Aorta (tissue), 5 donors: ENCODE results near the gene MFAP3L. TPM values are rescaled to one million over a fixed set of nuclear protein-coding genes. Genes with fewer than 3 reads are reported as not detected.
A peak's percentile ranks its signal among the peaks of the same experiment; 100 is the strongest.

Source experiments
- ATAC-seq: fragments of 200-7000 bp; cut with Tn5 transposase; one replicate; pipeline ENCODE4 v1.9.1; 2022; ENCODE audit warnings: moderate library complexity; ENCODE audit not compliant: low FRiP score
- DNase-seq, 2 donors: peaks; one replicate each; pipeline ENCODE4 v3.0.0-alpha.2; 2020
- H3K27ac ChIP-seq, 2 donors: one replicate each; pipeline ENCODE4 v1.5.1; 2013; ENCODE audit warnings: low read length in 2 of 2, mild to moderate bottlenecking in 2 of 2, moderate library complexity in 2 of 2, control low read depth in 1 of 2, inconsistent platforms in 1 of 2, low read depth in 1 of 2
- H3K27me3 ChIP-seq, 2 donors: one replicate each; pipeline ENCODE4 v1.6.1; 2013; ENCODE audit warnings: control low read depth in 1 of 2, low read length in 1 of 2, mild to moderate bottlenecking in 1 of 2, moderate library complexity in 1 of 2; ENCODE audit not compliant: insufficient read depth in 2 of 2, control insufficient read depth in 1 of 2
- H3K36me3 ChIP-seq, 2 donors: one replicate each; pipeline ENCODE4 v1.6.1; 2013; ENCODE audit warnings: control low read depth in 1 of 2, low read length in 1 of 2, mild to moderate bottlenecking in 1 of 2; ENCODE audit not compliant: insufficient read depth in 2 of 2, control insufficient read depth in 1 of 2
- H3K4me1 ChIP-seq, 2 donors: one replicate each; pipeline ENCODE4 v1.6.1; 2013; ENCODE audit warnings: low read length in 2 of 2, control low read depth in 1 of 2, mild to moderate bottlenecking in 1 of 2, moderate library complexity in 1 of 2; ENCODE audit not compliant: insufficient read depth in 2 of 2, control insufficient read depth in 1 of 2
- H3K4me3 ChIP-seq, 2 donors: one replicate each; pipeline ENCODE4 v1.5.1; 2013; ENCODE audit warnings: low read length in 2 of 2, control low read depth in 1 of 2, mild to moderate bottlenecking in 1 of 2
- H3K9me3 ChIP-seq: one replicate; pipeline ENCODE4 v1.6.1; 2013; ENCODE audit warnings: mild to moderate bottlenecking, low read length; ENCODE audit not compliant: control insufficient read depth
- WGBS, 2 donors: extraction: QIAGEN DNeasy Blood & Tissue Kit; methylation state at CpG; one replicate each; pipeline ENCODE4 v1.1.7; 2013; 5-methylcytosine and 5-hydroxymethylcytosine counted together
- intact Hi-C, 2 donors: fragments of 100-400 bp; cut with DNase I; formaldehyde crosslinking; loops; one replicate each; pipeline versions ENCODE4 v1.14.2 to v1.15.0; 2022
- polyA plus RNA-seq, 2 donors: library from polyadenylated mRNA; stranded (reverse); fragments of 200-250 nt; gene quantifications; one replicate each; pipeline ENCODE4 v1.2.3, GENCODE V29; 2013
- total RNA-seq, 2 donors: library from RNA; stranded (reverse); fragmentation: NEBNext Ultra II Directional; extraction: Animal tissue kit (Norgen Biotek cat#: 25700); gene quantifications; one replicate each; pipeline ENCODE4 v1.2.1, GENCODE V29; 2021
- donor health status: healthy with polysubstance abuse.
- donor health status: Bipolar disorder and iron deficiency.
- donor health status: DM: no; HTN: no; CAD: no.
- donor health status: DM: no; HTN: no; CAD: no.
- donor health status: DM: yes; HTN: yes; CAD: no.

Gene MFAP3L
- total and polyA plus RNA-seq, 4 donors, result 1.9 to 12.4 (median 7.0) TPM

DNA sequence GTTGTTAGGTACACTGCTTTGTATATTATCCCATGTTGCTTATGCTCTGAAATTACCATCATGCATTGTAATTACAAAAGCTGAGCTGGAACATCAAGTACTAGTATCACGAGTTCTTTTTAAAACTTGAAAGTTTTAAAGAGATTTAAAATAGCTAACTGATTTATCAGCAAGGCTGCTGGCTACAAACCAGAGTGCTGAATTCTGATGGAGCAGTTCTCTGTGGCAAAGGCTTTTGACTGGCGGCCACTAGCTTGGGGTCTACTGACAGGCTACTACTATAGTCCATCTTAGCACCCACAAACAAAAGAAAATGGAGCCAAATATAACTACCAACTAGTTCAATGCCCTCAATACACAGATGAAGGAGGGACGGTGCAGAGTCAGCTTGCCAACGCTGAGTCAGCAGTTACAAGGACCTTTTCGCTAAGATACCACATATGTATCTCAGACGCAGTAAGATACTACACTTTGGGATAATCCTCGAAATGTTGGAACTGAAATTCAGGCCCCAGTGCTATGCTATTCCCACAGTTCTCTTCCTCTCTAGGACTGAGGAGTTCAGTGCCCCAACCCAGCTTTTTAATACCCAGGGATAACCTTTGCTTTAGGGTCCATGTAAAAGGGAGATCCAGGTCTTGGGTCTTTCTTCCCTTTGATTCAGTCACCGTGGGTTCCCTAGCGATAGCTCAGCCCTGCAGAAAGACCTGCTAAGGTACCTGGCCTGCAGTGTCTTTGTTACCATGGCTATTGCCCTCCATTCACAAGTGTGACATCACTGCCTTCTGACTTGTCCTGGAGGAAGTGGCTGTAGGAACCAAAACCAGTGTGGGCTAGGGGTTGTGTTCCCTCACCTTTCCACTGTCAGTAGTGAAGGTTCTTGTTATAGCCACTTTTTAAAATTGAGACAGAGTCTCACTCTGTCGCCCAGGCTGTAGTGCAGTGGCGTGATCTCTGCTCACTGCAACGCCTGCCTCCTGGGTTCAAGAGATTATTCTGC lies 22.8 kb downstream of the MFAP3L start:
- intact Hi-C loops, result loop anchor here in 1 of 2 donors (2.0 kb wide), 1 partner anchor 39 kb away; no protein-coding TSS in a partner anchor
- H3K27ac ChIP-seq, result peak overlapping the region in 1 of 2 donors; percentile 42

DNA sequence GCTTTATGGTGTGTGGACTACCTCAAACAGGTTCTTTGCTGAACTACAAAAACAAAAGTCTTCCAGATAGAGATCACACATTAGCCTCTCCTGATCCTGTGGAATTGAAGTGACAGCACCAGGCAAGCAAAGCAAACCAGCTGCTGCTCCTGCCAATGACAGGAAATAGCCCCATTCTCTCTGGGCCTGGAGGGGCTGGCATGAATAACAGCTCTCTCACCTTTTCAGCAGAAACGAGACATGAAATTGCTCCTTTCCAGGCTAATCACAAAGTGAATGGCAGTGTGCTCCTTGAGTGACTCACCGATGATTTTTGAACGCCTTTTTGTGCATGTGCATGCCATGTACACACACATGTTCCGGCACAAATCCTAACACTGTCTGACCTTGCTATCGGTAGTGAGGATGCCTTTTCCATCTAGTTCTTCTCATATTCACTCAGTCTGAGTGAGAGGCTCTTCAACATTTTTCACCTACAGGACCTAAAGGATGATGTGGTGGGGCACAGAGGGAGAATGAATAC lies 24.4 kb downstream of the MFAP3L start:
- Histone ChIP-seq H3K9me3 (no peaks in the 10 kb centered on the region), H3K27me3 (no peaks in the 10 kb centered on the region), H3K36me3 (peaks cover 0 to 3% of the 10 kb centered on the region in 2 donors), H3K27ac (no peak overlapping the region), H3K4me3 (no peak overlapping the region), H3K4me1 (peaks cover 0 to 20% of the 10 kb centered on the region in 2 donors)
- intact Hi-C loops, result no loop called here
- DNase-seq, result no peak
- ATAC-seq, result no peak
- WGBS, 2 donors, result 62 to 76% methylated on average over 5 of the region's 5 CpGs

More for the DNA sequence above, 22.8 kb downstream of the MFAP3L start:
- H3K27me3 ChIP-seq, result no peaks in the 10 kb centered on the region
- no peaks in the 10 kb centered on the region for H3K9me3 ChIP-seq
- no peak for ATAC-seq
- no peak overlapping the region for H3K4me3 ChIP-seq
- DNase-seq, result no peak
- peaks cover 0 to 20% of the 10 kb centered on the region in 2 donors for H3K4me1 ChIP-seq
- WGBS, 2 donors, result 66% methylated on average over 12 of the region's 12 CpGs
- peaks cover 0 to 3% of the 10 kb centered on the region in 2 donors for H3K36me3 ChIP-seq

DNA sequence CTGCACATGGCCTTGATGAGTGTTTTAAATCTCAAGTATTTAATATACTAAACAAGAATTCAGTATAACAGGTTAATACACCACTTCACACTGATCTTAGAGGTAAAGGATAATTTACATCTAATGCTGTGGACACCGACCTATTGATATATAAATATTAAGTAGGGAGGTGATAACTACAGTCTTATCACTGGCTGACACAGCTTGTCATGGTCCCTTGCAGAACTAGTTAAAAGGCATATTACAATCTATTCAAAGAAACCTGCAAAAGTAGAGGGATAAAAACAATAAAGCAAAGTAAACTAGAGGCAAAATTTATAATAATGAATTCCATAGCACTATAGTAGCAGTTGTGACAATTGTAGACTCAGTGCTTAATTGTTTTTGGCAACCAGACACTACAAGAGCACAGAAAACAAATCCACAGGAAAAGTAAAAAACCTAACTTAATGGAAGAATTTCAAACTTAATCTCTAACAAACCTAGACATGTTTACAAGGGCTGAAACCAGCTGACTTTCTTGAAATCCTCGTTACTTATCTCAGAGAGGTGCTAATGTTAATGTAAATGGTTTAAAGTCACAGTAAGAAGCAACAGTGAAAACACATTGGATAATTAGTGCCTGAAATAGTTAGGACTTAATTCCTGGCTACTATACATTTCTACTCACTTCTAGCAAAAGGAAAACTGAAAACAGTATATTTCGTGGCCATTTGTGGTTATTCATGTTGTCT lies 25.0 kb downstream of the MFAP3L start:
- Histone ChIP-seq H3K4me1 (peaks cover 0 to 15% of the 10 kb centered on the region in 2 donors), H3K27ac (no peak overlapping the region), H3K27me3 (no peaks in the 10 kb centered on the region), H3K36me3 (peaks cover 0 to 3% of the 10 kb centered on the region in 2 donors), H3K9me3 (no peaks in the 10 kb centered on the region), H3K4me3 (no peak overlapping the region)
- intact Hi-C loops, result no loop called here
- no peak for ATAC-seq
- 55 to 65% methylated on average over 3 of the region's 3 CpGs for WGBS, 2 donors
- no peak for DNase-seq

DNA sequence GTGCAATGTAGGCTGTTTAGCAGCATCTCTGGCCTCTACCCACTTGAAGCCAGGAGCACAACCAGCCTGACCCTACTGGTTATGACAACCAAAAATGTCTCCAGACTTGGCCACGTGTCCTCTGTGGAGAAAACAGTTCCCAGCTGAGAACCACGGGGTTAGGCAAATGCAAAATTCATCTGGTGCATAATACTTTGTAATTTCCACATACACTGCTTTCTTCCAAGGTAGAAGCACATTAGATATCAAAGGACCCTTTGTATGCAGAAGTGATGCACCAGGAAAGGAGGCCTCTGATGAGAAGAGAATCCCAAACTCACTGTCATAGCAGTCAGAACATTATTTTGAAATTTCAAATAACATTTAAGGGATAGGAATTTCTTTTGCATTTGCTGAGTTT lies 26.3 kb downstream of the MFAP3L start:
- no peaks in the 10 kb centered on the region for H3K9me3 ChIP-seq
- intact Hi-C loops, result no loop called here
- H3K4me1 ChIP-seq, result peaks cover 0 to 9% of the 10 kb centered on the region in 2 donors
- H3K36me3 ChIP-seq, result peaks cover 0 to 3% of the 10 kb centered on the region in 2 donors
- H3K4me3 ChIP-seq, result no peak overlapping the region
- H3K27ac ChIP-seq, result no peak overlapping the region
- 85 to 93% methylated on average over 2 of the region's 2 CpGs for WGBS, 2 donors
- H3K27me3 ChIP-seq, result no peaks in the 10 kb centered on the region
- ATAC-seq (no peak), DNase-seq (no peak)

DNA sequence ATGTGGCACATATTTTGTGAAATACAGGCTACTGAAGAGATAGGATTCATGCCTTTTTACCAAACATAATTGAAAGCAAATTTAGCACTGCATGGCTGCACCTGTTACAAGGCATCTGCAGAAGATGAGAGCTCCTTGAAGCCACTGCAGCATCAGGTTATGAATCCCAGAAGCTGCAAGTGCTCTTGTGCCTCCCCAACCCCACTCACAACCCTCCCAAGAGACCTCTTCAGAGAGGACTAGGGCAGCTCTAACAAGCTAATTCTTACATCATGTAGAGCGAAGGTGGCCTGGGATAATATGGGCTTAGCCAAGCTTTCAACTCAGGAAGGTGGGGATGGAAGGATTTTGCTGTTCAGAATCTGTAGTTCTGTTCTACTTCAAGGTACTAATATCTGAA lies 27.2 kb downstream of the MFAP3L start:
- peaks cover 0 to 3% of the 10 kb centered on the region in 2 donors for H3K36me3 ChIP-seq
- WGBS, 2 donors, result 98 to 100% methylated on average over 1 of the region's 1 CpG
- no peak overlapping the region for H3K27ac ChIP-seq
- H3K4me1 ChIP-seq, result peaks cover 0 to 6% of the 10 kb centered on the region in 2 donors
- intact Hi-C loops, result no loop called here
- no peak for ATAC-seq
- DNase-seq, result no peak
- no peaks in the 10 kb centered on the region for H3K9me3 ChIP-seq
- no peaks in the 10 kb centered on the region for H3K27me3 ChIP-seq
- no peak overlapping the region for H3K4me3 ChIP-seq

DNA sequence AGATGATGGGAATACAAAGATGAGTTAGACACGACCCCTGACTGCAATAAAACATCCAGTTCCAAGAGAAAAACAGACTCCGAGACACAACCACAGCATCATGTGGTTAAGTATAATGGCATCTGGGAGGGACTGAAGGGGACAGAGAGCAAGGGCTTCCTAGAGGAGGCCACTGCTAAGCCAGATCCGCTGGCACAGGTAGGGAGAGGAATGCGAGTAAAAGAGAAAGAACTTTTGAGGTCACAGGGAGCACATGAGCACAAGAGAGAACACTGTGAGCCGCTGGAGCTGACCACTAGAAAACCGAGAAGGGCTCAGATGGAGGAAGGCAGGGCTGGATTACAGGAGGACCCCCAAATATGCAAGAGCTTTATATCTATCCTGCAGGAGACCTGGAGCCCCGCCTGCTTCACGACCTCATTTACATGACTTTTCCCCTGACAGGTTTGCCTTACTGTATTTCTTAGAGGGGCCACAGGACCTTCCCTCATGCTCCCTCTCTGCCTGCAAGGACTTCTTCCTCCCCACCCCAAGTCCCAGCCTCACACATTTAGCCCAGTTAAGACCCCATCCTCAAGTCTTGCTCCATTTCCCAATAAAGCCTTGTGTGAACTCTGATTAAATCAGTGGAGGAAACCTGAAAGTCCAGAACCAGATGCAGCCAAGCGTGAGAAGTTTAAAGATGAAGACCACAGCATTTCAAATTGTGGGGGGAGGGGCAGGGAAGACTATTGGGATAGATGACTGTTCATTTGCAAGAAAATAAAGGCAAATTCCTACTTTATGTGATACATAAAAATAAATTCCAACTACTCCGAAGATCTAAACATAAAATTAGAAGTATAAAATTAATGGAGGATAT lies 29.6 kb downstream of the MFAP3L start:
- Histone ChIP-seq H3K4me1 (peaks cover 0 to 6% of the 10 kb centered on the region in 2 donors), H3K27me3 (no peaks in the 10 kb centered on the region), H3K27ac (no peak overlapping the region), H3K9me3 (peaks cover 1% of the 10 kb centered on the region), H3K36me3 (peaks cover 0 to 3% of the 10 kb centered on the region in 2 donors), H3K4me3 (no peak overlapping the region)
- ATAC-seq, result no peak
- 91 to 92% methylated on average over 10 of the region's 10 CpGs for WGBS, 2 donors
- DNase-seq, result no peak
- intact Hi-C loops, result no loop called here

DNA sequence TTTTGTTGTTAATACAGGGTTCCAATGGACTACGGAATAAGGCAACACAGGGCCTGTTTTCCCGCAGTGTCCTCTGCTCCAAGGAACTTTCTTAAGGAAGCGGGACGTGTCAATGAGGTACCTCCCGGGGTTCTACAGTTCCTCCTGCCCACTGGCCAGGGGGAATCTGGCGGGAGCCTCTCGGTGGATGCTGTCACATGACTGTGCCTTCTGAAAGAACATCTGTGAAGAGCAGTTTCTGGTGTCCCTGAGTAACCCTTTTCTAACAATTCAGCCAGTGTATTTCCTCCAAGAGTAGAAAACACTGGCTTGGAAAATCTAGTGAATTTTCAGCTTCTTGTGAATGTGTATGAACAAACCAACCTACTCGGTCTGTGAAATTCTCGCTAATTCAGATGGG lies 32.7 kb downstream of the MFAP3L start:
- Histone ChIP-seq H3K4me1 (peaks cover 0 to under 1% of the 10 kb centered on the region in 2 donors), H3K4me3 (no peak overlapping the region), H3K27me3 (no peaks in the 10 kb centered on the region), H3K9me3 (peaks cover 1% of the 10 kb centered on the region), H3K36me3 (no peaks in the 10 kb centered on the region), H3K27ac (no peak overlapping the region)
- DNase-seq (no peak), ATAC-seq (no peak)
- 85 to 91% methylated on average over 9 of the region's 9 CpGs for WGBS, 2 donors
- intact Hi-C loops, result no loop called here

DNA sequence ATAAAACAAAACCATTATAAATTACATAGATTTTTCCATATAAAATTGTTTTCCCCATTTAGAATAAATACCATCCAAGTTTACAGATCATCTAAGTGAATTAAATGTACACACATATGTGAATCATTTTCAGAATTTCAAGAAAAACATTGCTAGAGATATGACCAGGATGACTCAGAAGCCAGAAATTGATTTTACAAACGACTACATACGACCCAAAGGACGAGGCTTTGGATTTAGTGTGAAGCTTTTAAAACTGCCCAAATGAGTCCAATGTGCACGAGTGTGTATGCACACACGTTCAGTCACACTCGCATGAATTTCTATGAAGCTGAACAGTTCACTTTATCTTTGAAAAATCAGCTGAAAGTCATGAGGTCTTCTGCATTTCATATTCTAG lies 37.9 kb downstream of the MFAP3L start:
- Histone ChIP-seq H3K27ac (no peak overlapping the region), H3K27me3 (no peaks in the 10 kb centered on the region), H3K36me3 (no peaks in the 10 kb centered on the region), H3K4me3 (no peak overlapping the region), H3K4me1 (peaks cover 2 to 9% of the 10 kb centered on the region in 2 donors), H3K9me3 (peaks cover 1% of the 10 kb centered on the region)
- intact Hi-C loops, result no loop called here
- WGBS, 2 donors, result 40 to 44% methylated on average over 6 of the region's 6 CpGs
- no peak for ATAC-seq
- DNase-seq, result no peak
